SH-SY5Y (cell line): ENCODE data around the gene ZIC4.

Source experiments
- GATA2 ChIP-seq: IDR thresholded peaks from 2 replicates; pipeline ENCODE4 v1.6.1; 2011; ENCODE audit warnings: mild to moderate bottlenecking, low read depth, low read length
- GATA3 ChIP-seq: IDR thresholded peaks from 2 replicates; pipeline ENCODE4 v1.6.1; 2011; ENCODE audit warnings: low read depth, mild to moderate bottlenecking, low read length, moderate library complexity

DNA sequence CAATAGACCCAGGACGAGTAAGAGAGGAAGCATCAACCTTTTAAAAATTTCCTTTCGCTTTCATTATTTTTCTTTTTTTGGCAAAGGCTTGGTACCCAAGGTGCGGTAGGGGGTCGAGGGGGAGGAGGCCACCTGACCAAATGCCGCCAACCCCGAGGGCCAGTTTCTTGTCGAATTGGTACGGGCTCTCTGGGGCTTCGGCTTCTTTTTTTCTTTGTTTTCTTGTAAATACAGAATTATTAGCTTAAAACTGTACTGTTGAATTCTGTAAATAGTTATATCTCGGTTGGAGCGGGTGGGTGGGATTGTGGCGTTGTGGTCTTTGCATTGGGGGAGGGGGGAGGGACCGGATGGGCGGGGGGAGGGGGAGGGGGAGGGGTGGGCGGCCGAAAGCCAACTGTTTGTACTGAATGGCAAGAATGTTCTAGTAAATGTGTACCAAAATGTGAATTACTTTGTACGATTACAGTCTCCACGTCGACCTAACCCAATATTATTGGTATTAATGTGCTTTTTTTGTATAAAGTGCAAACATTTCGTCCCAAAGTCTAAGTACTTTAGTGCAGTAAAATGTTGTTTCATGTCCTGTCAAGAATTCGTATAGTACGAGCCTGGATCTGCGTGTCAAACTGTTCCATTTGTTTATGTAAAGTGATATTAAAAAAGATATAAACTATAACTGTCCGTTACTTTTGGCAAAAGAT is 7.5 kb upstream of the ZIC4 start:
- TF ChIP-seq GATA2 (no peak), GATA3 (no peak)
